ENCODE data around the gene KRT74.

KRT74 gene

DNA sequence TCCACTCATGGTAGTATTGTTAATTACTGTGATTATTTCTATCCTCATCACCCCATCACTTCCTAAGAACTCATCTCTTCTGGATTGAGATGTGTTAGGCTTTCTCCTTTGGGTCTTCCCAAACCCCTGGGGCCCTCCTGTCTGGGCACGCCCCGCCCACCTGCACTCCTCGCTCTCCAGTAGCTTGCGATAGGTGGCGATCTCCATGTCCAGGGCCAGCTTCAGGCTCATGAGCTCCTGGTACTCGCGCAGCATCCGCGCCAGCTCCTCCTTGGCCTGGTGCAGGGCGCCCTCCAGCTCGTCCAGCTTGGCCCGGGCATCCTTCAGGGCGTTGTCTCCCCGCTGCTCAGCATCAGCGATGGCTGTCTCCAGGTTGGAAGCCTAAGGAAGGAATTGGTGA lies 27.5 kb downstream of the KRT74 start:
- no peak for DNase-seq (ENCODE audit: low read depth)
- no peak overlapping the region for H3K4me3 ChIP-seq (ENCODE audit: control insufficient read depth, low read depth, low read length)
- TF ChIP-seq, protein P1, sequence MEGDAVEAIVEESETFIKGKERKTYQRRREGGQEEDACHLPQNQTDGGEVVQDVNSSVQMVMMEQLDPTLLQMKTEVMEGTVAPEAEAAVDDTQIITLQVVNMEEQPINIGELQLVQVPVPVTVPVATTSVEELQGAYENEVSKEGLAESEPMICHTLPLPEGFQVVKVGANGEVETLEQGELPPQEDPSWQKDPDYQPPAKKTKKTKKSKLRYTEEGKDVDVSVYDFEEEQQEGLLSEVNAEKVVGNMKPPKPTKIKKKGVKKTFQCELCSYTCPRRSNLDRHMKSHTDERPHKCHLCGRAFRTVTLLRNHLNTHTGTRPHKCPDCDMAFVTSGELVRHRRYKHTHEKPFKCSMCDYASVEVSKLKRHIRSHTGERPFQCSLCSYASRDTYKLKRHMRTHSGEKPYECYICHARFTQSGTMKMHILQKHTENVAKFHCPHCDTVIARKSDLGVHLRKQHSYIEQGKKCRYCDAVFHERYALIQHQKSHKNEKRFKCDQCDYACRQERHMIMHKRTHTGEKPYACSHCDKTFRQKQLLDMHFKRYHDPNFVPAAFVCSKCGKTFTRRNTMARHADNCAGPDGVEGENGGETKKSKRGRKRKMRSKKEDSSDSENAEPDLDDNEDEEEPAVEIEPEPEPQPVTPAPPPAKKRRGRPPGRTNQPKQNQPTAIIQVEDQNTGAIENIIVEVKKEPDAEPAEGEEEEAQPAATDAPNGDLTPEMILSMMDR (IDR thresholded peaks at IDR 0.05; ENCODE audit: control insufficient read depth, insufficient read depth, low read depth, low read length, missing control alignments) = no peak

DNA sequence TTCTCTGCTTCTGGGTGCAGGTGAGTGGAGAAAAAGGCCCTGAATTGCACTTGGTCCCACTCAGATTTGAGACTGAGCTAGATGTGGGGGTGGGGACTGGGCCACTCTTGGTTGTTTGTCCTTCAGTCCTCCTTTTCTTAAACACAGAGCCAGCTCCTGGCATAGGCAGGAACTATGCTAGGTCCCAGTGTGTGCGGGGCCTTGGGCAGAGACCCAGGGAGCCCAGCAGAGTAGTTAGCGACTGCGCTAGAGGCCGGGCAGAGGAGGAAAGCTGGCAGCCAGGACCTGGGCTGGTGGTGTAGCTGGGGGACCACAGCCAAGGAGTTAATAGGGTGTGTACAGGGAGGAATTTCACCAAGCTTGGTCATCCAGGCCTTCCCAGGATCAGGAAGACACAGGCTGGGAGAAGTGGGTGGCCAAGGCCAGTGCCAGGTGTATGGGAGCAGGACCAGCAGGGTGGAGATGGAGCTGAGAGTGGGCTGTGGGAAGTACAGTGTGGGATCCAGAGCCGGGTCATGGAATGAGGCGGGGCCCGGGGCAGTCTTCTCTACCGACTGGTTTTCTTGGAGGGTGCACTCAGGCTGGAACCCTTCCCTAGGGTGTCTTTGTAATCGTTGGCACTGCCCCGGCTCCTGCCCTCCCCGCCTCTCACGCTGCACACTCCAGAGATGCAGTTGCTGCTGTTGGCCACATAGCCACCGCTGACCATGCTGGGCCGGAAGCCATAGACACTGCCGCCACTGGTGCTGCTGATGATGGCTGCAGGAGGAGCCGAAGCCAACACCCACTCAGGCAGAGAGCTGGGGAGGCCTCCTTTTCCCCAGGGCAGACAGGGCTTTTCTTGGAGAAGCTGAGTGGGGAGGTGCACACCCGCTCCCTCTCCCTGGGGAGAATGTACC lies 29.4 kb downstream of the KRT74 start:
- TF ChIP-seq, protein P1 (IDR thresholded peaks at IDR 0.05; ENCODE audit: control insufficient read depth, insufficient read depth, low read depth, low read length, missing control alignments) = no peak
- H3K4me3 ChIP-seq (ENCODE audit: control insufficient read depth, low read depth, low read length) = no peak overlapping the region
- DNase-seq (ENCODE audit: low read depth) = no peak

DNA sequence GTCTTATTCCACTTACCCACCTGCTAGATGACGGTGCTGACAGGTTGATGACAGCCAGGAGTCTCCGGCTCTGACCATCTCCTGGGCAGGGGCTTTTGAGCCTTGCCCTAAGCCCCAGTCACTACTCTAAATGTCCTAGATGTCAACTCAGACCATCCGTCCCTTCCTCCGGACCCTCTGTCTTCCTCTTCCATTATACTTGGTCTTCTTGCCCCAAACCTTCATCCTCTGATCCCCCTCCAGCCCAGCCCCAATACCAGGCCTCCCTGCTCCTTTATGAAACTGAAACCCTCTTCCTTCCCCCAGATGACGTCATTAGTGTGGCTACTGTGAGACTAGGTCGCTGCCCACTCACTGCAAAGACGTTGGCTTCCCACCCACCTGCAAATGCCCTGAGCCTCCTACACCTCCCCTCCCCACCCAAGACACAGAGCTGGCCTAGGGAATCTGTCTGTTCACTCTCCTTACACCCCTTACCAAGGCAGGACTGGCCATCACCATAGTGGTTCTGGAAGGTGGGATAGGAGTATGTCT lies 30.8 kb downstream of the KRT74 start:
- no peak for DNase-seq (ENCODE audit: low read depth)
- TF ChIP-seq, protein P1 (IDR thresholded peaks at IDR 0.05; ENCODE audit: control insufficient read depth, insufficient read depth, low read depth, low read length, missing control alignments) = no peak
- H3K4me3 ChIP-seq (ENCODE audit: control insufficient read depth, low read depth, low read length) = no peak overlapping the region

DNA sequence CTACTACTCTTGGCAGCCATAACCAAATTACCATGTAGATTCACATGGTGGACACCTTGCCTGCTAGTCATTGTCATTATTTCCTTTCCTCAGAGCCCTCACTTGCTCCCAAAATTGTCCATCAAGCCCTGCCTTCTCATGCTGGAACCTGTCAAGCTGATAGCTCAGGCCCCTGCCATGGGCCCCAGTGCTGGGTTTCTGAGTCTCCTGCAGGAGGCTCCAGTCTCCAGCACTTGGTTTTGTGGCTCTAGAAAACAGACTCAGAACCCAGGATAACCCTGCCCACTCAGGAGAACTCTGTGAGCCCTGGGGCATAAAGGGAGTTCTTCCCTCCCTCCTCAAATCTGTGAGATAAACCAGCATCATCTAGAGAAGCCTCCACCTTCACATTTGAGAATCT lies 31.5 kb downstream of the KRT74 start:
- DNase-seq (ENCODE audit: low read depth) = no peak
- TF ChIP-seq, protein P1 (IDR thresholded peaks at IDR 0.05; ENCODE audit: control insufficient read depth, insufficient read depth, low read depth, low read length, missing control alignments) = no peak

DNA sequence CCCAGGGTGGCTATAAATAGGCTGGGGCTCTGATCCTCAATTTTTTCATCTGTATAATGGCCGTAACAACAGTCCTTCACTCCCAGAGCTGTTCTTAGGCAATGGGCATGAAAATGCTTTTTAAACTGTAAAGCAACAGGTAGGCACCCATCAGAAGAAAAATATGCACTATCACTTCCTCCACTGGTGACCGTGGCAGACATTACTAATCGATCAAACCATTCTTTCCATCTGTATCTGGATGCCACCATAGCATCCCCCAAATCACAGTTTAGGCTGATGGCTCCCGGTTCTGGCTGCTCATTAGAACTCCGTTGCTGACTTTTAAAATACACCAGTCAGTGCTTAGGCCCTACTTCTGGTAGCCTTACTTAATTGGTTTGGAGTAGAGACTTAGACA lies 31.9 kb downstream of the KRT74 start:
- DNase-seq (ENCODE audit: low read depth) = no peak
- no peak overlapping the region for H3K4me3 ChIP-seq (ENCODE audit: control insufficient read depth, low read depth, low read length)

More for the DNA sequence above, 31.5 kb downstream of the KRT74 start:
- no peak overlapping the region for H3K4me3 ChIP-seq (ENCODE audit: control insufficient read depth, low read depth, low read length)

DNA sequence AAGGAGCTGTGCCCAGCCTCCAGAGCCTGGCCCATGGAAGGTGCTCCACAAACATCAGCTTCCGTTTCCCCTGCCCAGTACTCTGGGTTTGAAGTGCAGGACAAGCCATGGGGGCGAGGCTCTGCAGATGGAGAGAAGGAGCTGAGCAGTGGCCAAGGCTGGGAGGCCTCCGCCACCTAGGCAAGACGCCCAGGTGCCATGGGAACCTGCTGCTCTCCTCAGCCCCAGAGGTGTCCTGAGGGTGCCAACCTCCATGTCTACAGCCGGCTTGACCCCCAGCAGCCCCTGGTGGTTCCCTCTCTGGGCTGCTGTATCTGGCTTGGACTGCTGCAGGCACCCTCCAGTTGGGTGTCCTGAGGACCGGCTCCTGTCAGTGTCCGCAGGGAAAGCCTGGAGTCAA lies 33.1 kb downstream of the KRT74 start:
- TF ChIP-seq, protein P1 (IDR thresholded peaks at IDR 0.05; ENCODE audit: control insufficient read depth, insufficient read depth, low read depth, low read length, missing control alignments) = no peak
- no peak overlapping the region for H3K4me3 ChIP-seq (ENCODE audit: control insufficient read depth, low read depth, low read length)
- DNase-seq (ENCODE audit: low read depth) = no peak

More for the DNA sequence above, 31.9 kb downstream of the KRT74 start:
- TF ChIP-seq, protein P1 (IDR thresholded peaks at IDR 0.05; ENCODE audit: control insufficient read depth, insufficient read depth, low read depth, low read length, missing control alignments) = no peak
